Astrocyte (in vitro differentiated cells and primary cell): ENCODE data around the gene FTH1. TPM values are rescaled to one million over a fixed set of nuclear protein-coding genes. Genes with fewer than 3 reads are reported as not detected.

Source experiments
- DNase-seq: peaks from one replicate; pipeline ENCODE4 v3.0.0-alpha.2; 2010; ENCODE audit warnings: low read depth
- FAIRE-seq: peaks from 2 replicates; lab custom pipeline; 2011; peaks lifted over from hg19 to GRCh38; lab: Jason Lieb, UNC
- H2AFZ ChIP-seq: 2 replicates; pipeline ENCODE4 v1.6.0; 2012; ENCODE audit warnings: low read depth, low read length, inconsistent platforms
- H3K27ac ChIP-seq: 2 replicates; pipeline ENCODE4 v1.5.1; 2011; ENCODE audit warnings: low read depth, low read length, inconsistent platforms
- H3K27me3 ChIP-seq: 2 replicates; pipeline ENCODE4 v1.6.0; 2011; ENCODE audit warnings: low read length, inconsistent platforms; ENCODE audit not compliant: insufficient read depth
- H3K36me3 ChIP-seq: 2 replicates; pipeline ENCODE4 v1.5.1; 2011; ENCODE audit warnings: low read length, inconsistent platforms; ENCODE audit not compliant: insufficient read depth
- H3K4me1 ChIP-seq: 2 replicates; pipeline ENCODE4 v1.5.1; 2011; ENCODE audit warnings: low read length, inconsistent platforms; ENCODE audit not compliant: insufficient read depth
- H3K4me2 ChIP-seq: 2 replicates; pipeline ENCODE4 v1.6.0; 2012; ENCODE audit warnings: low read length, inconsistent platforms
- H3K4me3 ChIP-seq: 2 replicates; pipeline ENCODE4 v1.5.1; 2011; ENCODE audit warnings: low read depth, mild to moderate bottlenecking, low read length, inconsistent platforms; ENCODE audit not compliant: insufficient read depth
- H3K79me2 ChIP-seq: 2 replicates; pipeline ENCODE4 v1.6.0; 2012; ENCODE audit warnings: mild to moderate bottlenecking, low read length, inconsistent platforms; ENCODE audit not compliant: insufficient read depth
- H3K9ac ChIP-seq: 2 replicates; pipeline ENCODE4 v1.6.0; 2012; ENCODE audit warnings: mild to moderate bottlenecking, low read length, inconsistent platforms
- H3K9me3 ChIP-seq: 2 replicates; pipeline ENCODE4 v1.5.1; 2012; ENCODE audit warnings: low read depth, mild to moderate bottlenecking, low read length, inconsistent platforms; ENCODE audit not compliant: insufficient read depth
- H4K20me1 ChIP-seq: 2 replicates; pipeline ENCODE4 v1.6.0; 2012; ENCODE audit warnings: low read length, inconsistent platforms; ENCODE audit not compliant: insufficient read depth
- H3K27ac Mint-ChIP-seq: one replicate; pipeline ENCODE4 v1.8.0; 2021; ENCODE audit warnings: mild to moderate bottlenecking, mixed read lengths; ENCODE audit not compliant: unreplicated experiment
- H3K27me3 Mint-ChIP-seq: one replicate; pipeline ENCODE4 v1.8.0; 2021; ENCODE audit warnings: low read depth, mixed read lengths; ENCODE audit not compliant: unreplicated experiment
- H3K36me3 Mint-ChIP-seq: one replicate; pipeline ENCODE4 v1.8.0; 2021; ENCODE audit warnings: low read depth, mixed read lengths; ENCODE audit not compliant: unreplicated experiment
- H3K4me1 Mint-ChIP-seq: one replicate; pipeline ENCODE4 v1.8.0; 2021; ENCODE audit warnings: low read depth, mixed read lengths; ENCODE audit not compliant: unreplicated experiment
- H3K4me3 Mint-ChIP-seq: one replicate; pipeline ENCODE4 v1.8.0; 2021; ENCODE audit warnings: mild to moderate bottlenecking, moderate library complexity, mixed read lengths; ENCODE audit not compliant: unreplicated experiment
- H3K9me3 Mint-ChIP-seq: one replicate; pipeline ENCODE4 v1.8.0; 2021; ENCODE audit warnings: mild to moderate bottlenecking, mixed read lengths; ENCODE audit not compliant: unreplicated experiment
- EZH2 ChIP-seq: IDR thresholded peaks from 2 replicates; pipeline ENCODE4 v1.6.1; 2012; ENCODE audit warnings: mild to moderate bottlenecking, low read length, inconsistent platforms; ENCODE audit not compliant: insufficient read depth
- total RNA-seq: library from RNA; stranded (reverse); gene quantifications from 2 replicates; pipeline ENCODE4 v1.2.1, GENCODE V29; 2021
- TF ChIP-seq, protein P1 (sequence below): IDR thresholded peaks from 2 replicates; pipeline ENCODE4 v1.5.1; 2011; ENCODE audit warnings: low read depth, mild to moderate bottlenecking, inconsistent platforms, low read length, moderate library complexity; ENCODE audit not compliant: insufficient read depth

The FTH1 gene
- total RNA-seq, 1 donor from 2014 or later = 2,092 TPM

DNA sequence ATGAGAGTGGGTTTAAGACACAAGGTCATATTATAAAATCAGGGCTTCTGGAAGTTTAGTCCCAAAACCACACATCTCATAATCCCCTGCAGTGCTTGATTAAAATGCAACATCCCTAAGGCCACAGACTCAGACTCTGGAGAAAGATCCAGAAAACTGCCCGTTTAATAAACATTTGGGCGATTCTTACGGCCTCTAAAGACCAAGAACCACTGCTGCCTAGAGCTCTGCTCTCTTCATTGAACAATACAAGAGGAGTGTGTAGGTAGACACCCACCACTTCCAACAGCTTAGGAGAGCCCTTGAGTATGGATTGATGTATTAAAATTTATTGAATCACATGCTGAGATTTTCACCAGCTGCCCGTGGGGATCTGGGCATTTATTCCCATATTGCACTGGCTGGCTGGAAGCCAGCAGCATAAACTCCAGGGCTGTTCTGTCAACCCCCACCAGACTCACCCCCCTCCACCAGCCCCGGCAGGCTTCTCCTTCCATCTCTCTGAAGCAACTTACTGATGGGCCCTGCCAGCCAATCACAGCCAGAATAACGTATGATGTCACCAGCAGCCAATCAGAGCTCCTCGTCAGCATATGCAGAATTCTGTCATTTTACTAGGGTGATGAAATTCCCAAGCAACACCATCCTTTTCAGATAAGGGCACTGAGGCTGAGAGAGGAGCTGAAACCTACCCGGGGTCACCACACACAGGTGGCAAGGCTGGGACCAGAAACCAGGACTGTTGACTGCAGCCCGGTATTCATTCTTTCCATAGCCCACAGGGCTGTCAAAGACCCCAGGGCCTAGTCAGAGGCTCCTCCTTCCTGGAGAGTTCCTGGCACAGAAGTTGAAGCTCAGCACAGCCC lies 18.0 kb downstream of the FTH1 start:
- no peak for FAIRE-seq
- no peaks in the 10 kb centered on the region for H3K27me3 ChIP-seq
- DNase-seq = peak; percentile 74
- H3K27ac ChIP-seq = no peak overlapping the region
- no peaks in the 10 kb centered on the region for H3K36me3 ChIP-seq
- H4K20me1 ChIP-seq = no peaks in the 10 kb centered on the region
- H3K4me1 Mint-ChIP-seq = peaks cover 8% of the 10 kb centered on the region
- H3K4me3 ChIP-seq = no peak overlapping the region
- H3K4me3 Mint-ChIP-seq = peak overlapping the region; percentile 40
- H3K79me2 ChIP-seq = no peaks in the 10 kb centered on the region
- no peak overlapping the region for H3K4me2 ChIP-seq
- H3K27me3 Mint-ChIP-seq = peaks cover 17% of the 10 kb centered on the region
- no peak overlapping the region for H2AFZ ChIP-seq
- no peaks in the 10 kb centered on the region for H3K9me3 ChIP-seq
- TF ChIP-seq, protein P1, sequence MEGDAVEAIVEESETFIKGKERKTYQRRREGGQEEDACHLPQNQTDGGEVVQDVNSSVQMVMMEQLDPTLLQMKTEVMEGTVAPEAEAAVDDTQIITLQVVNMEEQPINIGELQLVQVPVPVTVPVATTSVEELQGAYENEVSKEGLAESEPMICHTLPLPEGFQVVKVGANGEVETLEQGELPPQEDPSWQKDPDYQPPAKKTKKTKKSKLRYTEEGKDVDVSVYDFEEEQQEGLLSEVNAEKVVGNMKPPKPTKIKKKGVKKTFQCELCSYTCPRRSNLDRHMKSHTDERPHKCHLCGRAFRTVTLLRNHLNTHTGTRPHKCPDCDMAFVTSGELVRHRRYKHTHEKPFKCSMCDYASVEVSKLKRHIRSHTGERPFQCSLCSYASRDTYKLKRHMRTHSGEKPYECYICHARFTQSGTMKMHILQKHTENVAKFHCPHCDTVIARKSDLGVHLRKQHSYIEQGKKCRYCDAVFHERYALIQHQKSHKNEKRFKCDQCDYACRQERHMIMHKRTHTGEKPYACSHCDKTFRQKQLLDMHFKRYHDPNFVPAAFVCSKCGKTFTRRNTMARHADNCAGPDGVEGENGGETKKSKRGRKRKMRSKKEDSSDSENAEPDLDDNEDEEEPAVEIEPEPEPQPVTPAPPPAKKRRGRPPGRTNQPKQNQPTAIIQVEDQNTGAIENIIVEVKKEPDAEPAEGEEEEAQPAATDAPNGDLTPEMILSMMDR = no peak
- no peak for TF ChIP-seq EZH2
- H3K9me3 Mint-ChIP-seq = no peaks in the 10 kb centered on the region
- H3K4me1 ChIP-seq = no peaks in the 10 kb centered on the region
- no peak overlapping the region for H3K9ac ChIP-seq
- peak overlapping the region; percentile 94 for H3K27ac Mint-ChIP-seq
- H3K36me3 Mint-ChIP-seq = no peaks in the 10 kb centered on the region

DNA sequence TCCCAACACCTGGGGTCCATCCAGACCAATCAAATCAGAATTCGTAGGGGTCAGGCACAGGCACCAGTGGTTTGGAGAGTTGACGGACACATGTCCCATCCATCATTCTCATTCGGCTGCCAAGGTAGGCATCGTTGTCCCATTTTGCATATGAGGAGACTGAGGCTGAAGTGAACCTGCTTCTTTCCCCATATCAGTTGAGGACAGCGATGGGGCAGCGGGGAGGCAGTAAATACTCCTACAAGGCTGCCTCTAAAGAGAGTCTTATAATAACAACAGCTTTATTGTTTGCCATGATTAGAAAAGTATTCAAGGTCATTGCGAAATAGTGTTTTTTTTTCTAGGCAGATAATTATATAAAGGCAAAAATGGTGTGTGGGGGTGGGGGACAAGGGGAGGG lies 18.9 kb downstream of the FTH1 start:
- Histone ChIP-seq H3K27me3 (no peaks in the 10 kb centered on the region), H4K20me1 (no peaks in the 10 kb centered on the region), H3K4me3 (no peak overlapping the region), H3K79me2 (no peaks in the 10 kb centered on the region), H3K9me3 (no peaks in the 10 kb centered on the region), H3K36me3 (no peaks in the 10 kb centered on the region), H3K4me1 (no peaks in the 10 kb centered on the region), H2AFZ (no peak overlapping the region), H3K9ac (no peak overlapping the region), H3K4me2 (no peak overlapping the region), H3K27ac (no peak overlapping the region)
- TF ChIP-seq, protein P1 = no peak
- TF ChIP-seq EZH2 = no peak
- DNase-seq (no peak), FAIRE-seq (no peak)
- no peak overlapping the region for H3K27ac Mint-ChIP-seq
- peaks cover 8% of the 10 kb centered on the region for H3K4me1 Mint-ChIP-seq
- no peaks in the 10 kb centered on the region for H3K36me3 Mint-ChIP-seq
- H3K27me3 Mint-ChIP-seq = peaks cover 18% of the 10 kb centered on the region
- no peak overlapping the region for H3K4me3 Mint-ChIP-seq
- no peaks in the 10 kb centered on the region for H3K9me3 Mint-ChIP-seq
